HG02981 (cell line): Measurements from ENCODE around the gene SMIM43.
A peak's percentile ranks its signal among the peaks of the same experiment; 100 is the strongest.

Source experiments
- ATAC-seq: cut with Tn5 transposase; IDR thresholded peaks from one replicate; pipeline ENCODE4 v1.9.1; 2021; ENCODE audit warnings: mild to moderate bottlenecking, moderate library complexity; ENCODE audit not compliant: unreplicated experiment

SMIM43 gene

DNA sequence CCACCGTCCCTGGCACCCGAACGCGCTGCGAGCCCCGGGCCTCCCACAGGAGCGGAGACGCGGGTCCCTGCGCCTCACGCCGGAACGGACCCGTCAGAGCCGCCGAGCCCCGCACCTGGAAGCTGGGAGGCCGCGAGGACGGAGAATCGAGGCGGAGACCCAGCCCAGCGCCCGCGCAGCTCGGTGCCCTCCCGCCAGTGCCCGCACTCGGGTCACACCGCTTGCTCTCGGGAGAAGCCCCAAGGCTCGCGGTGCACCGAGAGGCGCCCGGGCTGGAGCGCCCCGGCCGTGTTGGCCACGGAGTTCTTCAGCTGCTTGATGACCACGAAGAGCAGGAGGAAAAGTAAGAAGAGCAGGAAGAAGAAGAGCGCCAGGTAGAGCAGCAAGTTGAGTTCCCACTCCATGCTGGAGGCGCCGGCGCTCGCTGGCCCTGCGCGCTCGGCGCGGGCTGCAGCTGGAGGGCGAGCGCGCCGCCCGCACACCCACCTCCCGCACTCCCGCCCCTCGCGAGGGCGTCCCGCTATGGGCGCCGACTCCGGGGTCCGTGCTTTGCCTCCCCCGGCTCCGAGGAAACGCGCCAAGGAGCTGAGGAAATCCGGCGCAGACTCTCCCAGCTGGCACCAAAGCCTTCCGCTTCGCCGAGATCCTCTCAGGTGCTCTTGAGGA, at the start of gene SMIM43:
SMIM43 (minus strand) TSS at position 463 of the 666 bp plus-strand sequence; CDS start at position 404, 59 bp downstream.
- ATAC-seq = no peak

DNA sequence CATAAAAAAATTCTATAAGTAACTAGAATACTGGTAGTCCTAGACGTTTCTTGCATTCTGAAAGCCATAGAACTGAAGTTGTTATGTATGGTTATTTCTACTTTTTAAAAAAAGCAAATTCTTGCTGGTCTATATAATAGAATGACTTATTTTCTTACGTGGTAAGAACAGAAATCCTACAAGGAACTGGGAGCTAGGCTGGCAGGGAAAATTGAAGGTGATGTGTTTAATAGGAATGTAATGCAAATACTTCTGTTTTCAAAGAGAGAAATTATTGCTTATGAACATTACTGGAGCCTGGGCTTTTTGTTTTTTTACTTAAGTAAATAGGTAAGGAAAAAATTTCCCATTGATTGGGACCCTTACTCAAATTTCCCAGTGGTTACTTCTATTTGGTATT, 49.8 kb upstream of the SMIM43 start:
- no peak for ATAC-seq

DNA sequence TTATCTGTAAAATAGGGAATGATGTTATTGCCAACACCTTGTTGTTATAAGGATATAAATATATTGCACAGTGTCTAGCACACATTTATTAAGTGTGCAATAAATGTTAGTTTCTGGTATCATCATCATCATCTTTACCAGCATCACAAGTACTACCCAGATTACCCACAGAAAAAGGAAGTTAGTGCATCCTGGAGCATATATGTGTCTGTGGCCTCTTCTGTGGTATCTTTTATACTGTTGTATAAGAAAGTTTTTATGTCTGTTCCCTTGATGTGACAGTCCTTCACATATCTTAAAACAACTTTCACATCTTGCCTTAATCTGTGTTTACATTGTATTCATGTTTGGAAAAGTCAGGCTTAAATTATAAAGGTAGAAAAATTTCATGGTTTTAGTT, 46.2 kb upstream of the SMIM43 start:
- ATAC-seq = no peak

DNA sequence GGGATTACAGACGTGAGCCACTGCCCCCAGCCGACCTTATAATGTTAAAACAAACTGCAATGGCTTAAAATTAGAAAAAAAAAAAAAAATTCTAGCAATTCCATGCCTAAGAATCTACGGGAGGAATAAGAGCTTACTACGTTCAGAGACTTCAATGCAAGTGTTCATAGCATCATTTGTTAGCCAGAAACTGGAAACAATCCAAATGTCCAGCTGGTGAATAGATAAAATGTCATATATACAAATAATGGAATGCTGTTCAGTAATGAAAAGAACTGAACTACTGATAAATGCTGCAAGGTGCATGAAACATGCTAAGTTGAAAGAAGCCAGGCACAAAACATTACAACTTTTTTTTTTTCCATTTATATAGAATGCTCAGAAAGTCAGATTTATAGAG, 41.4 kb upstream of the SMIM43 start:
- ATAC-seq = no peak

DNA sequence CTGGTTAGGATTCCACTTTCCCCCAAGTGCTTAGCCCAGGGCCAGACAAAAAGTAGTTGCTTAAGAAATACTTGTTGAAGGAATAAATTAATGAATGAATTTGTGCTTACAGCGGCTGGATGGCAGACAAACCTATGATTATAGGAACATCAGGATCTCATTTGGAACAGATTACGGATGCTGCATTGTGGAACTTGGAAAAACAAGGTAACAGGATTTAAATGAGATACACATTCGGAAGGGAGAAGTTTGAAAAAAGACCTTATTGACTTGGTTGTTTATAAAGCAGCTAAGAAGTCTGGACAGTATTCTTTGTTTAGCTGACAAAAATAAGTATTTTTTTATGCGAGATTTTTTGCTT, 36.7 kb upstream of the SMIM43 start:
- no peak for ATAC-seq

DNA sequence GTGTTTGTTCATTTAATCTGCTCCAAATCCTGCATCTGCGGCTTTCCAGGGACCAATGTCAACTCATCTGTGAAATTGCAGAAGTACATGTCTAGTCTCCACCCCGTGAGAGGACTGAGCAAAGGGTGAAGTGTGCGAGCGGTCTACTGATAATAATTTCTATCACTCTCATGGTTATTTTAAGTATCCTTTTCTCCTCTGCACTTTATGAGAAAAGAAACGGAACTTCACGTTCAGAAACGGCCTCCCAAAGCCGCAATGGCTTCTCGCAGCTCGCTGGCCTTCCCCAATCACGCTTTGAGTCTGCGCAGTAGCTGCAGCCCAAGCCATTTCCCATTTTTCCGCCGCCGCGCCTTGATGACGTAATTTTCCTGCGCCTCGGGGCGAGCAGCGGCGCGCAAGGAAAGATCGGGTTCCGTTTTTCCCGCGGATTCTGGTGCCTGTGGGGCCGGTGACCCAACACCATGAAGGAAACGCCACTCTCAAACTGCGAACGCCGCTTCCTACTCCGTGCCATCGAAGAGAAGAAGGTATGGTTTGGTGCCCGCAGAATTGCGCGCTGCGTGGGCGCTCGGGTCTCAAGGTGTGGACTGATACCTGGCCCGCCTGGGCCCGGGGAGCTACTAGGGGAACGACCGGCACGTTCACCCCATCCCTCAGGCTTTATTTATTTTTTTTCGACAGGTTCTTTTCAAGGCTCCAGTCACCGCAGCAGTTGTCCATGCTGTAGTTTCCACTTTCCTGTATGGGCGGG, 36.2 kb upstream of the SMIM43 start, which contains the start of gene EXOSC9:
EXOSC9 (plus strand) TSS at position 363 of the 754 bp plus-strand sequence; CDS start at position 465, 102 bp downstream.
- peak; percentile 76 for ATAC-seq

DNA sequence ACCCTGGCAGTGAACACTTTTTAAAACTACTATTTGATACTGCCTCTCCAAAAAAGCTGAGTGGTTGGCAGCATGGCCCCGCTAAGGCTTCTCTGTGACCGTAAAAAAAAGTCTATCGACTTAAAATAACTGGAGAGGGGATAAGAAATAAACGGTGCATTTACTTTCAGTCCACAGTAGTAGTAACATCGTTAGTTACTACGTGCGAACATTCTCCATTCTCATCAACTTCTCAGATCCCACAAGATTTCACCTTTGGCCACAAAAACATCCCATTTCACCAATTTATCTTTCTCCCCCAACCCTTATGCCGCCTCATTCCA, 35.6 kb upstream of the SMIM43 start:
- ATAC-seq = peak; percentile 18

DNA sequence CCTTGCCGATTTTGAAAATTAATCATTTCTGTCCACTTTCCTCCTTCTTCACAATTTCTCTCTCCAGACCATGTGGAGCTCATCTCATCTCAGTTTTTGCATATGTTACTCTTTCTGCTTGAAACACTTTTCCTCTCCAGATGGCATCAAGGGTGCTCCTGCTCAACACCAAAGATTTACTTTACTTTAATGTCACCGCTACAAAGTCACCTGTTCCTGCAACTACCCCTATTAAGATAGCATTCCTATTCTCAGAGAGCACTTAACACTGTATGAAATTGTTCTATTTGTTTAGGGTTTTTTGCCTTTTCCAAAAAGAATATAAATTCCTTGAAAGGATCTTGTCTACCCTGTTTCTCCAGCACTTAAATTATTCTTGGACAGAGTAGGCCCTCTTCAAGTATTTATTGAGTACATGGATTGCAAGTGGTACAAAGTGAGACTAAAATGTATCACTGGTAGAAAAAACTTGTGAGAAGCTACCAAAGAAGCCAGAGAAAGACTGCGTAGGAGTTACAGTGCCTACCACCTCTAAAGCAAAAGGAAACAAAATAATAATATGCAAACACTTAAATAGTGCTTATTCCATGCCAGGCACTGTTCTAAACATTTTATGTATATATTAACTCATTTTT, 35.0 kb upstream of the SMIM43 start:
- ATAC-seq = no peak

DNA sequence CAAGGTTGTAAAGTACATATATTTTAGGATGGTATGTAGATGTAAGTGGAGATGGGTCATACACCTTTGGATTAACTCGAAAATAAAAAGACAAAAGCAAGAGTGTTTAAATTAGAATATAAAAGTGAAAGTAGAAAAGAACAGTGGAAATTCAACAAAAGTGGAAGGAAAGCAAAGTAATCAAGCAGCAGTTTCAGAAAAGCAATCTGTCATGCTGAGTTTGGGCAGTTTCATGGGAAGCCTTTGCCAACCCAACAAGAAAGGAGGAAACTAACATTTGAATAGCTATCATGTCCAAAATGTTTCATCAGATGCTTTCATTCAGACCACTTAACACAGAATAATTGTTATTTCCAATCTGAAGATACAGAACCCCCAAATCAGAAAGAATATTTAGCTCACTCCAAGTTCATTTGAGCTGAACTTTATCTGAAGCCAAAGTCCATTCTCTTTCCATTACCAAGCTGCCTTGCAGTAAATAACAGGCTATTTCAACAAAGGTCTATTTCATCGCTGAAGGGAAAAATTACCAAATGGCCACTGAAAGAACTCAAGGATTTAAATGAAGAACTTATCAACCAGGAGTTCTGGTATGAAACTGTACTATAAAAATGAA, 34.4 kb upstream of the SMIM43 start:
- ATAC-seq = no peak

DNA sequence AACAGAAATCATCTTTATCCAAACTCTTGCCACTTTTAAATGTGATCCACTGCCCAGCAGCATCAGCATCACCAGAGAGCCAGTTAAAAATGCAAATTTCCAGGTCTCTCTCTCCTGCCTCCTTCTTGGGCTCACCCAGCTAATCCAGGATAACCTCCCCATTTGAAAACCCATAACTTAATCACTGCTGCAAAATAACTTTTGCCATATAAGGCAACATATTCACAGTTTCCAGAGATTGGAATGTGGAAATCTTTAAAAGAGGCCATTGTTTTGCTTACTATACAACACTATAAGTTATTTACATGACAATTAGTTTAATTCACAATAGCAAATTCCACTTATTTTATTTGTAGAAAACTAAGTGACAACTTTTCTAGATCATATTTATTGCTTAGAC, 31.3 kb upstream of the SMIM43 start:
- ATAC-seq = no peak

DNA sequence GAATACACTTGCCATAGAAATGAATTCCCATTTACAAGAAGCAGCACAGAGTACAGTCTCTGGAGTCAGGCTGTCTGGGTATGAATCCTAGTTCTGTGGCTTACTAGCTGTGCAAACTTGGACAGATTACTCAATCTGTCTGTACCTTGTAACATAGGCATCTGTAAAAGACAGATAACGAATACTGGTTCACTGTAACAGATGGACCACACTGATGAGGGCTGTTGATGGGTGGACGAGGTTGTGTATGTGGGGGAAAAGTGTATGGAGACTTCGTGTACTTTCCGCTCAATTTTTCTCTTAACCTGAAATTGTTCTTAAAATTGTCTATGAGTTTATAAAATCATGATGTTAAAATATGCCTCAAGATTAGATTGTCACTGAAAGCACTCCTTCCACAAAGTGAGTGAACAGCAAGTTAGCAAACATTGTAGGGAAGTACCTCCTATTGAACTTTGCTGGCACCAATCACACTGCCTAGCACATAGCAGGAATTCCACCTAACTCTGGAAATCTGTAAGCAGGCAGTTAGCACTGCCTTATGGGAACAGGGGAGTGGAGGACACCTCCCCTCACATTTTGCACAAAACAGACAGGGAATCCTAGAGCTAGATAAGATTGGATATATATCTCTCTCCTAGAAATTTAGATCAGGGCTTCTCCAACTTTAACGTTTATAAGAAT, 29.7 kb upstream of the SMIM43 start:
- no peak for ATAC-seq

DNA sequence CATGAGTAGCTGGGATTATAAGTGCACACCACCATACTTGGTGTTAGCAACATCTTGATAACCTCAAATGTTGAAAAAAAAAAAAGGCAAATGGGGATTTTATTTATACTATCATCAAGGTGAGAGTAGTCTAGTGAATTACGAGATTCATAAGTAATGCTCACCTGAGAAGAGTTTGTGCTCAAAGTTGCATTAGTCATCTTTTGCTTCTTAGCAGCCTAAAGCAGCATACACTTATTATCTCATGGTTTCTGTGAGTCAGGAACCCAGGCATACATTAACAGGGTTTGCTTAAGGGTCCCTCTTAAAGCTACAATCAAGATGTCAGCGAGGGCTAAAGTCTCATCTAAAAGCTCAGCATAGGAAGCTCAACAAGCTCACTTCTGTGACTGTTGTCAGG, 28.0 kb upstream of the SMIM43 start:
- ATAC-seq = no peak

DNA sequence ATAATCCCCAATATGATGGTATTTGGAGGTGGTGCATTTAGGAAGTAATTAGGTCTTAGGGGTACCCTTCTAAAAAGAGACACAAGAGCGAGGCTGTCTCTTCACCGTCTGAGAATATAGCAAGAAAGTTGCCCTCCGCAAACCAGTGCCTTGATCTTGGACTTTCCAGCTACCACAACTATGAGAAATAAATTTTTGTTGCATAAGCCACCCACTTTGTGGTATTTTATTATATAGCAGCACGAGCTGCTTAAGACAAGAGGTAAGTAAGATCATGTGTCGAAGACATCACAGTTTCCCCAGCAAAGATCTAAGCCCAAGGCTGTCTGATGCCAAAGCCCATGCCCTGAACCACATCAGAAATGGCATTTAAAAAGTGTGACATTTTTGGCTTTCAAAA, 26.5 kb upstream of the SMIM43 start:
- ATAC-seq = no peak

DNA sequence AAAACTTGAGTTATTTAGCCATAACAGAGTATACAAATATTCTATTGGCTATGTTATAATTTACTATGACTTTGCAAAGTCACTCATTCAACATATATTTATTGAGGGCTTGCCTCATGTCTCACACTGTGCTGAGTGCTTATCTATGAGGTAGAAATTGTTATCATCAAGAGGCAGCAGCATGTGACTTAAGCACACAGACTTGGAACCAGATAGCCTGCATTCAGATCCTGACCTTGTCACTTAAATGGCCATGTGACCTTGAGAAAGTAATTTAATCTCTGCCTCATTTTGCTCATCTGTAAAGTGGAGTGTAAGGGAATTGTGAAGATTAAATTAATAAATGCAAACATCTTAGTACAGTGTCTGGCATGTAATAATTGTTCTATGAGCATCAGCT, 26.0 kb upstream of the SMIM43 start:
- ATAC-seq = no peak

DNA sequence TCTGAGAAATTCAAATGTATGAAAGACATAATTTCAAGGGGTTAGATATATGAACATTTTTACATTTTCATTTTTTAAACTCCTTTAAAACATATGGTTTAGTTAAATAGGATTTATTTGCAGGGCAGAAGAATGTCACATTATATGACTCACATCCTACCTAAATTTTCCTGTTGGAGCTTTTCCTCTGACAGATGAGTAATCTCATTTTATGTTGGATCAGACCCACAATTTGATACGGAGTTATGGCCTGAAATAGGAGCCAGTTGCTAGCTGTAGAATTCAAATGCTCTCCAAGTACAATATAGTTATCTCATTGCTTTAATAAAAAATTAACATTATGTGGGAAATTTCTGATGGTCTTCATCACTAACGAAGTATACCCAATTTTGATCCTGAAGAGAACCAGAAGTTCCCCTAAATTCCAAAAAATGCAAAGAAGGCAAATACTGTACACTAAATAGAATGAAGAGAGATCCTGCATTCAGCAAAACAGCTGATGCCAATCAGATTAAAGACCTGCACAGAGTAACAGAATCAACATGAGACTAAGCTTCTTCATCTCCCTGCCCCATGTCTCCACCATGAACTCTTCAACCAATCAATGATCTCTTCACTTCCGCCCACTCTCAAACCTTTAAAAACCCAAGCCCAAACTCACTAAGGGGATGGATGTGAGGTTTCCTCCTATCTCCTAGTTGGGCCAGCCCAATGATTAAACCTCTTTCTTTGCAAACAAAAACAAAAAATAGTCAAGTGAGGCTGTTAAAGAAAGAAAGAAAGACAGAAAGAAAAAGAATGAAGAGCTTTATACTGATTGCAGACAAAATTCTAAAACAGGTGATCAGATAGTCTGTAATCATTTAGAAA, 25.2 kb upstream of the SMIM43 start:
- ATAC-seq = no peak

DNA sequence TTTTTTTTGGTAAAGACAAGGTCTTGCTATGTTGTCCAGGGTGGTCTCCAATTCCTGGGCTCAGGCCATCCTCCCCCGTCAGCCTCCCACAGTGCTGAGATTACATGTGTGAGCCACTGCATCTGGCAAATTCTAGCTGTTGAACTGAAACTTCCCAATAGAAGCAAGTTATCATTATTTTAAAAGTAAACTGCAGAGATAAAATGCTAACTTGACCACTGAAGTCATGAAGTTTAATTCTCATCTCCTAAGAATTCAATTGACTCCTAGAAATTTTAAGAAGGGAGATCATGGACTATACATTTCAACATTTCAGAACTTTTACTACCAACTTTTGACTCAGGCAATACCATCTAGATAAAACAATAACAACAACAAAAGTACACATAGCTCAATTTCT, 24.5 kb upstream of the SMIM43 start:
- ATAC-seq = no peak

DNA sequence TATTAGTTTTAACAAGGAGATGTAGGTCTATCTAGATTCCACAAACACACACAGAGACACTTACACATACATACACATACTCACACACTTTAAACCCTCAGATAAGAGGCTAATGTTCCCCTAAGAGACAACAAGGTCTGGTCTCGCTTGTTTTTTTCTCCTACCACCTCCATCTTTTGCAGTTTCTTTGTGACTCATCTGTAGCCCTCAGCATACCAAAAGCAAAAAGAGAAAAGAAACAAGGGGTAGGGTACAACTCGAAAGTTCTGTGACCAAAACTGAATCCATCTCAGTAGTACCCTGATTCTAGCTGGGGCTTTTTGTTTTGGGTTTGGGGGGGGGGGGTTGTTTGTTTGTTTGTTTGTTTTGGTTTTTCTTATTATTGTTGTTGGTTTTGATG, 23.9 kb upstream of the SMIM43 start:
- peak; percentile 67 for ATAC-seq

DNA sequence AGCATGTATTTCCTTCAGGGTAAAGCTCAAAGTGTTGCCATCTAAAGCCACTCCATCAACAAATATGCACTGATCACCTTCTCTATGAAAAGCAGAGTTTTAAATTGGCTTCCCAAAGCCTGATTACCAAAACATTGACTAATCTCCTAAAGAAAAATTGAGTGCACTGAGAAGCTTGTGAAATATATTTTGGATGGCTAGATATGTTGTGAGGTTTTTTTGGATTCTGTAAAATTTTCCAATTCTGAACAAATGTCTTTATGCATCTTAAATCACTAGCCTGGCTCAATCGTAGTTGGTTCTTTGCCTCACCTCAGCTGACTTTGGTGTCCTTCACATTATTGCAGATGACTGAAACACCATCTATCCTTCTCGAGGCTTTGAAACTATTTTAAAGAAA, 21.3 kb upstream of the SMIM43 start:
- no peak for ATAC-seq

DNA sequence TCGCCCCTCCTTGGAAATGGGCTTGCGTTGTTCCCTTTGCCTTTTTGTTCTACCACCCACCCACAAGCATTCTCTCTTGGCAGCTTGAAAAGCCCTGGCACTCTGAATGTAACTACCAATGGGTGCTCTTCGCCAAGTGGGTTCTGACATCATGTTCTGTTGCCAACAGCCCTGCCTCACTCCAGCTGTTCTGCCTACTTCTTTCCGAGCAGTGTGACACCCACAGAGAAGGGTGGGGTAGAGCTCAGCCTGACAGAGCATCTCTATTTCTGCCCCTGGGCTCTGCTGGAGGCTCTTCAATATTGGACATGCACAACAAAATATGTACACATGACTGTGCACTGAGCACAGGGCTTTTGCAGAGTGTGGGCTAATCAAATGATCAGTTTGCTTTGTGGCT, 20.5 kb upstream of the SMIM43 start:
- no peak for ATAC-seq

DNA sequence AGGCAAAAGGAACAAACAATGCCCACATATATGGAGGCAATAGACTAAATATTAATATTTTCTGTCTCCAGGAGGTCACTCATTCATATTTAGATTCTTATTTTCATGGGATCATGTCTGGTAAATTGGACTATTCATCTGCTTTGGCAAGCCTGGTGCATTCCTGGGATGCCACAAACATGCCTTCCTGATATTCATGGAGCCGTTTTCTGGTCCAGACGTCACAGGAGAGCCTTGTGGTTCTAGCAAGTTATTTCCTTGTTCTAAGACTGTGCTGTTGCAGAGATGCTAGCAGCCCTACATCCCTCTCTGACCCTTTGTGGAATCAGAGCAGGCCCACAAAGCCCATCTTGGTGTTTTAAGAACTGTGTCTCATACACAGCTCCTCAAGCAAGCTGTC, 20.0 kb upstream of the SMIM43 start:
- ATAC-seq = no peak
